ENCODE measurements around the gene DNAJC12. TPM values are rescaled to one million over a fixed set of nuclear protein-coding genes. Genes with fewer than 3 reads are reported as not detected.
"Not testable (repeated sequence)": the region's sequence is repeated elsewhere in the genome, so short reads cannot be mapped to it uniquely, and the experiment has no call there.

The DNAJC12 gene
- total RNA-seq, 1 experiment from 2014 or later = 2.2 TPM

GRCh38 chr10:67841737-67842136 lies 3.7 kb upstream of the DNAJC12 start:
- DNase-seq = no peak
- H3K27ac Mint-ChIP-seq (ENCODE audit: unreplicated experiment) = no peak overlapping the region
- peaks cover 7% of the 10 kb centered on the region for H3K4me1 Mint-ChIP-seq (ENCODE audit: low read depth, unreplicated experiment)
- intact Hi-C loops (cut with micrococcal nuclease; ENCODE audit: unreplicated experiment) = no loop called here
- peaks cover 11% of the 10 kb centered on the region; the same call in 1 of the 2 replicates for H3K9me3 ChIP-seq
- H3K36me3 Mint-ChIP-seq (ENCODE audit: insufficient read depth, unreplicated experiment) = no peaks in the 10 kb centered on the region
- no peaks in the 10 kb centered on the region for H3K9me3 Mint-ChIP-seq (ENCODE audit: unreplicated experiment)
- no peaks in the 10 kb centered on the region for H3K27me3 Mint-ChIP-seq (ENCODE audit: insufficient read depth, unreplicated experiment)
- CTCF ChIA-PET = no interaction called here
- no peak for TF ChIP-seq CTCF (IDR thresholded peaks at IDR 0.05; ENCODE audit: insufficient read depth in 1 of 2, low read depth in 1 of 2, low read length in 1 of 2, severe bottlenecking in 1 of 2, unreplicated experiment in 1 of 2)
- H3K36me3 ChIP-seq (ENCODE audit: control insufficient read depth, insufficient read depth, low read length) = no peaks in the 10 kb centered on the region
- BruUV-seq (replicated peaks) = no TSS peak
- no peak overlapping the region for H3K4me3 Mint-ChIP-seq (ENCODE audit: unreplicated experiment)
- POLR2A ChIA-PET = no interaction called here
- peaks cover 9% of the 10 kb centered on the region for H3K4me1 ChIP-seq
- no peak overlapping the region for H3K4me3 ChIP-seq (ENCODE audit: low read depth, low read length)
- no peaks in the 10 kb centered on the region for H3K27me3 ChIP-seq (replicated peaks; ENCODE audit: control insufficient read depth, insufficient read depth, low read length)

GRCh38 chr10:67839951-67840350 lies 2.0 kb upstream of the DNAJC12 start:
- Mint-ChIP-seq H3K27ac (ENCODE audit: unreplicated experiment) (no peak overlapping the region), H3K4me3 (ENCODE audit: unreplicated experiment) (no peak overlapping the region), H3K9me3 (ENCODE audit: unreplicated experiment) (no peaks in the 10 kb centered on the region), H3K27me3 (ENCODE audit: insufficient read depth, unreplicated experiment) (no peaks in the 10 kb centered on the region), H3K36me3 (ENCODE audit: insufficient read depth, unreplicated experiment) (no peaks in the 10 kb centered on the region), H3K4me1 (ENCODE audit: low read depth, unreplicated experiment) (peaks cover 7% of the 10 kb centered on the region)
- H3K9me3 ChIP-seq = peaks cover 11% of the 10 kb centered on the region; the same call in 1 of the 2 replicates
- H3K4me3 ChIP-seq (ENCODE audit: low read depth, low read length) = no peak overlapping the region
- ChIA-PET POLR2A (no interaction called here), CTCF (no interaction called here)
- no TSS peak for BruUV-seq (replicated peaks)
- peaks cover 9% of the 10 kb centered on the region for H3K4me1 ChIP-seq
- intact Hi-C loops (cut with micrococcal nuclease; ENCODE audit: unreplicated experiment) = no loop called here
- TF ChIP-seq CTCF (IDR thresholded peaks at IDR 0.05; ENCODE audit: insufficient read depth in 1 of 2, low read depth in 1 of 2, low read length in 1 of 2, severe bottlenecking in 1 of 2, unreplicated experiment in 1 of 2) = no peak
- H3K36me3 ChIP-seq (ENCODE audit: control insufficient read depth, insufficient read depth, low read length) = no peaks in the 10 kb centered on the region
- DNase-seq = no peak
- no peaks in the 10 kb centered on the region for H3K27me3 ChIP-seq (replicated peaks; ENCODE audit: control insufficient read depth, insufficient read depth, low read length)

- POLR2A ChIA-PET; H3K27ac Mint-ChIP-seq (ENCODE audit: unreplicated experiment); H3K36me3 ChIP-seq (ENCODE audit: control insufficient read depth, insufficient read depth, low read length); H3K36me3 Mint-ChIP-seq (ENCODE audit: insufficient read depth, unreplicated experiment); H3K4me3 ChIP-seq (ENCODE audit: low read depth, low read length); CTCF ChIA-PET; H3K27me3 Mint-ChIP-seq (ENCODE audit: insufficient read depth, unreplicated experiment); DNase-seq; H3K27me3 ChIP-seq (replicated peaks; ENCODE audit: control insufficient read depth, insufficient read depth, low read length); intact Hi-C loops (cut with micrococcal nuclease; ENCODE audit: unreplicated experiment); H3K4me1 ChIP-seq; BruUV-seq (replicated peaks); H3K9me3 Mint-ChIP-seq (ENCODE audit: unreplicated experiment); H3K4me3 Mint-ChIP-seq (ENCODE audit: unreplicated experiment); H3K4me1 Mint-ChIP-seq (ENCODE audit: low read depth, unreplicated experiment): not testable (repeated sequence)
- H3K9me3 ChIP-seq = peaks cover 11% of the 10 kb centered on the region; the same call in 1 of the 2 replicates
Measured at GRCh38 chr10:67839511-67839910, 1.5 kb upstream of the DNAJC12 start.

- Histone ChIP-seq H3K4me1 (peaks cover 3% of the 10 kb centered on the region; the same call in 1 of the 2 replicates), H3K4me3 (ENCODE audit: low read depth, low read length) (no peak overlapping the region), H3K9me3 (peaks cover 8% of the 10 kb centered on the region; the same call in 1 of the 2 replicates), H3K27me3 (replicated peaks; ENCODE audit: control insufficient read depth, insufficient read depth, low read length) (no peaks in the 10 kb centered on the region), H3K36me3 (ENCODE audit: control insufficient read depth, insufficient read depth, low read length) (no peaks in the 10 kb centered on the region)
- intact Hi-C loops (cut with micrococcal nuclease; ENCODE audit: unreplicated experiment) = no loop called here
- no peaks in the 10 kb centered on the region for H3K36me3 Mint-ChIP-seq (ENCODE audit: insufficient read depth, unreplicated experiment)
- no peaks in the 10 kb centered on the region for H3K9me3 Mint-ChIP-seq (ENCODE audit: unreplicated experiment)
- ChIA-PET POLR2A (no interaction called here), CTCF (interaction anchor here (2.2 kb wide), 1 partner anchor 19 kb away, joined by 9 read pairs; no protein-coding TSS in a partner anchor)
- no peak for TF ChIP-seq CTCF (IDR thresholded peaks at IDR 0.05; ENCODE audit: insufficient read depth in 1 of 2, low read depth in 1 of 2, low read length in 1 of 2, severe bottlenecking in 1 of 2, unreplicated experiment in 1 of 2)
- no peaks in the 10 kb centered on the region for H3K27me3 Mint-ChIP-seq (ENCODE audit: insufficient read depth, unreplicated experiment)
- H3K4me3 Mint-ChIP-seq (ENCODE audit: unreplicated experiment) = no peak overlapping the region
- no peak for DNase-seq
- BruUV-seq (replicated peaks) = no TSS peak
- no peak overlapping the region for H3K27ac Mint-ChIP-seq (ENCODE audit: unreplicated experiment)
- H3K4me1 Mint-ChIP-seq (ENCODE audit: low read depth, unreplicated experiment) = no peaks in the 10 kb centered on the region
Measured at GRCh38 chr10:67836972-67837371, 1.0 kb downstream of the DNAJC12 start.
